ENCODE results near the gene CNOT6.
A peak's percentile ranks its signal among the peaks of the same experiment; 100 is the strongest.
"Not testable (repeated sequence)": the region's sequence is repeated elsewhere in the genome, so short reads cannot be mapped to it uniquely, and the experiment has no call there.

CNOT6 gene

GRCh38 chr5:180521591-180521990, 27.4 kb downstream of the CNOT6 start:
- no peak for DNase-seq

GRCh38 chr5:180522330-180522729, 28.2 kb downstream of the CNOT6 start:
- DNase-seq: no peak

- DNase-seq: no peak
Observed at GRCh38 chr5:180523629-180524466, 29.7 kb downstream of the CNOT6 start.

GRCh38 chr5:180525399-180525798, 31.2 kb downstream of the CNOT6 start:
- no peak for DNase-seq

- no peak for DNase-seq
Observed at GRCh38 chr5:180526269-180526668, 32.1 kb downstream of the CNOT6 start.

GRCh38 chr5:180527659-180528058, 33.5 kb downstream of the CNOT6 start:
- DNase-seq: no peak

- DNase-seq: not testable (repeated sequence)
Observed at GRCh38 chr5:180531036-180531585, 36.9 kb downstream of the CNOT6 start.

GRCh38 chr5:180532268-180532667, 38.1 kb downstream of the CNOT6 start:
- DNase-seq: no peak

- DNase-seq: no peak
Observed at GRCh38 chr5:180533845-180534244, 39.7 kb downstream of the CNOT6 start.

- DNase-seq: peak; percentile 68
Observed at GRCh38 chr5:180535573-180535972, 41.4 kb downstream of the CNOT6 start.

- no peak for DNase-seq
Observed at GRCh38 chr5:180540050-180540694, 46.0 kb downstream of the CNOT6 start.

- DNase-seq: no peak
Observed at GRCh38 chr5:180541710-180542109, 47.5 kb downstream of the CNOT6 start.

GRCh38 chr5:180545248-180545647, 51.1 kb downstream of the CNOT6 start:
- no peak for DNase-seq

- DNase-seq: no peak
Observed at GRCh38 chr5:180548563-180548962, 54.4 kb downstream of the CNOT6 start.

GRCh38 chr5:180553530-180553929, 59.4 kb downstream of the CNOT6 start:
- no peak for DNase-seq

- no peak for DNase-seq
Observed at GRCh38 chr5:180555168-180555921, 61.2 kb downstream of the CNOT6 start.

GRCh38 chr5:180557217-180557809, 63.1 kb downstream of the CNOT6 start:
- no peak for DNase-seq

GRCh38 chr5:180558232-180558631, 64.1 kb downstream of the CNOT6 start:
- DNase-seq: no peak

GRCh38 chr5:180563994-180564393, 69.8 kb downstream of the CNOT6 start:
- no peak for DNase-seq

GRCh38 chr5:180568914-180569313, 74.7 kb downstream of the CNOT6 start:
- DNase-seq: no peak

GRCh38 chr5:180575571-180575970, 81.4 kb downstream of the CNOT6 start:
- DNase-seq: no peak

- DNase-seq: no peak
Observed at GRCh38 chr5:180580681-180581080, 86.5 kb downstream of the CNOT6 start.

GRCh38 chr5:180583738-180584137, 89.6 kb downstream of the CNOT6 start:
- DNase-seq: no peak

Data from NCI-H526 treated with DMSO at 0.1 percent for 48 hours (cell line).